ENCODE data around the gene RASAL3. TPM values are rescaled to one million over a fixed set of nuclear protein-coding genes. Genes with fewer than 3 reads are reported as not detected.
A peak's percentile ranks its signal among the peaks of the same experiment; 100 is the strongest.

RASAL3 gene
- 1 to 10 TPM; 2.2 to 5.7 (median 2.9) TPM for total RNA-seq

GRCh38 chr19:15464394-15465385 is at the start of gene RASAL3:
Gene RASAL3 (minus strand): TSS chr19:15464544. CDS start chr19:15464358, 186 bp downstream.
- TF ChIP-seq CTCF (IDR thresholded peaks at IDR 0.05) (no peak), POLR2A (IDR thresholded peaks at IDR 0.05) (peak in 1 of 4 donors; percentile 25)
- no peaks in the 10 kb centered on the region for H3K36me3 ChIP-seq
- 37 to 40% methylated on average over 8 to 11 of the region's 17 CpGs for WGBS, 2 donors
- H3K27ac ChIP-seq: peak within 1 kb of the TSS; percentile 55 to 84 (median 68)
- H3K4me1 ChIP-seq: peaks cover 5 to 33% (median 10%) of the 10 kb centered on the region in 3 donors
- H3K27me3 ChIP-seq: peaks cover 0 to 47% (median 2%) of the 10 kb centered on the region in 4 donors
- no peak for DNase-seq
- intact Hi-C loops (cut with DNase I): no loop called here
- H3K4me3 ChIP-seq: peak within 1 kb of the TSS; percentile 25 to 63 (median 42)
- no peaks in the 10 kb centered on the region for H3K9me3 ChIP-seq

- peaks cover 4 to 53% (median 7%) of the 10 kb centered on the region in 3 donors for H3K4me1 ChIP-seq
- peak overlapping the region; percentile 49 to 85 (median 70) for H3K27ac ChIP-seq
- H3K9me3 ChIP-seq: peaks cover 0 to 11% (median 10%) of the 10 kb centered on the region in 3 donors
- H3K27me3 ChIP-seq: peaks cover 0 to 53% (median 4%) of the 10 kb centered on the region in 4 donors
- intact Hi-C loops (cut with DNase I): no loop called here
- TF ChIP-seq POLR2A (IDR thresholded peaks at IDR 0.05): no peak
- no peak for TF ChIP-seq CTCF (IDR thresholded peaks at IDR 0.05)
- WGBS, 2 donors: 43 to 77% methylated on average over 2 to 14 of the region's 19 CpGs
- DNase-seq: no peak
- H3K36me3 ChIP-seq: no peaks in the 10 kb centered on the region
- H3K4me3 ChIP-seq: no peak overlapping the region
Measured at GRCh38 chr19:15511671-15512424, 47.5 kb upstream of the RASAL3 start.

- H3K36me3 ChIP-seq: no peaks in the 10 kb centered on the region
- DNase-seq: no peak
- WGBS, 2 donors: 8 to 14% methylated on average over 17 to 24 of the region's 52 CpGs
- intact Hi-C loops (cut with DNase I): no loop called here
- H3K9me3 ChIP-seq: no peaks in the 10 kb centered on the region
- H3K4me1 ChIP-seq: peaks cover 4 to 44% (median 7%) of the 10 kb centered on the region in 3 donors
- peak within 1 kb of the TSS in 2 of 4 donors; percentile 83 to 85 for H3K27ac ChIP-seq
- peaks cover 0 to 79% (median 4%) of the 10 kb centered on the region in 4 donors for H3K27me3 ChIP-seq
- TF ChIP-seq CTCF (IDR thresholded peaks at IDR 0.05): no peak
- no peak for TF ChIP-seq POLR2A (IDR thresholded peaks at IDR 0.05)
- peak within 1 kb of the TSS; percentile 12 to 56 (median 36) for H3K4me3 ChIP-seq
Measured at GRCh38 chr19:15508035-15508710, 43.8 kb upstream of the RASAL3 start, which contains the start of gene CYP4F22. Gene CYP4F22 (plus strand): TSS chr19:15508525. CDS start chr19:15525337, 16,812 bp downstream.

- no peak for DNase-seq
- H3K9me3 ChIP-seq: no peaks in the 10 kb centered on the region
- no peak overlapping the region for H3K4me3 ChIP-seq
- intact Hi-C loops (cut with DNase I): no loop called here
- TF ChIP-seq POLR2A (IDR thresholded peaks at IDR 0.05) (no peak), CTCF (IDR thresholded peaks at IDR 0.05) (no peak)
- H3K27me3 ChIP-seq: peaks cover 0 to 87% (median 4%) of the 10 kb centered on the region in 4 donors
- H3K36me3 ChIP-seq: no peaks in the 10 kb centered on the region
- 62 to 64% methylated on average over 7 to 12 of the region's 14 CpGs for WGBS, 2 donors
- no peak overlapping the region for H3K27ac ChIP-seq
- peaks cover 4 to 44% (median 7%) of the 10 kb centered on the region in 3 donors for H3K4me1 ChIP-seq
Measured at GRCh38 chr19:15507068-15508034, 43.0 kb upstream of the RASAL3 start.

Measured in esophagus squamous epithelium (tissue), 5 donors.